ENCODE results near the gene C10orf62.

GRCh38 chr10:97575127-97575668 is 14.3 kb upstream of the C10orf62 start:
- TF ChIP-seq POLR2A (IDR thresholded peaks at IDR 0.05) = no peak
- TF ChIP-seq CTCF (IDR thresholded peaks at IDR 0.05) = no peak
